ENCODE measurements around the gene FTO.

FTO gene

GRCh38 chr16:53895433-53895832 is 191.5 kb downstream of the FTO start:
- peaks cover 2% of the 10 kb centered on the region for H3K36me3 Mint-ChIP-seq
- H3K4me1 Mint-ChIP-seq = peaks cover 34% of the 10 kb centered on the region
- no peaks in the 10 kb centered on the region for H3K27me3 Mint-ChIP-seq
- DNase-seq = no peak
- no peak overlapping the region for H3K4me3 Mint-ChIP-seq
- H3K9me3 Mint-ChIP-seq = no peaks in the 10 kb centered on the region
- CTCF ChIA-PET = interaction anchor here (0.6 to 1.3 kb wide), 5 partner anchors 17 to 318 kb away, joined by 3 to 4 read pairs (median 3); no protein-coding TSS in a partner anchor
- no peak overlapping the region for H3K27ac Mint-ChIP-seq

GRCh38 chr16:53895851-53896250 is 191.9 kb downstream of the FTO start:
- no peak overlapping the region for H3K4me3 Mint-ChIP-seq
- CTCF ChIA-PET = interaction anchor here (0.6 kb wide), 3 partner anchors 51 to 317 kb away, joined by 3 to 4 read pairs (median 3); no protein-coding TSS in a partner anchor
- H3K9me3 Mint-ChIP-seq = no peaks in the 10 kb centered on the region

GRCh38 chr16:53896722-53897121 is 192.8 kb downstream of the FTO start:
- CTCF ChIA-PET = no interaction called here
- DNase-seq = no peak
- no peak overlapping the region for H3K27ac Mint-ChIP-seq
- H3K4me3 Mint-ChIP-seq = no peak overlapping the region
- H3K4me1 Mint-ChIP-seq = peaks cover 29% of the 10 kb centered on the region
- no peaks in the 10 kb centered on the region for H3K9me3 Mint-ChIP-seq
- H3K36me3 Mint-ChIP-seq = no peaks in the 10 kb centered on the region
- H3K27me3 Mint-ChIP-seq = no peaks in the 10 kb centered on the region

More at GRCh38 chr16:53895851-53896250, 191.9 kb downstream of the FTO start:
- Mint-ChIP-seq H3K27me3 (no peaks in the 10 kb centered on the region), H3K36me3 (no peaks in the 10 kb centered on the region), H3K4me1 (peaks cover 31% of the 10 kb centered on the region), H3K27ac (no peak overlapping the region)
- no peak for DNase-seq

- Mint-ChIP-seq H3K9me3 (no peaks in the 10 kb centered on the region), H3K4me1 (peaks cover 8% of the 10 kb centered on the region), H3K4me3 (no peak overlapping the region), H3K27me3 (no peaks in the 10 kb centered on the region), H3K36me3 (no peaks in the 10 kb centered on the region), H3K27ac (no peak overlapping the region)
- CTCF ChIA-PET = interaction anchor here (1.1 kb wide), 1 partner anchor 9 kb away, joined by 3 read pairs; no protein-coding TSS in a partner anchor
- DNase-seq = no peak
Measured at GRCh38 chr16:53898993-53899392, 195.0 kb downstream of the FTO start.

GRCh38 chr16:53899431-53899830 is 195.5 kb downstream of the FTO start:
- CTCF ChIA-PET = interaction anchor here (1.1 kb wide), 1 partner anchor 9 kb away, joined by 3 read pairs; no protein-coding TSS in a partner anchor
- no peak for DNase-seq
- H3K36me3 Mint-ChIP-seq = no peaks in the 10 kb centered on the region
- no peaks in the 10 kb centered on the region for H3K27me3 Mint-ChIP-seq
- no peaks in the 10 kb centered on the region for H3K9me3 Mint-ChIP-seq
- no peak overlapping the region for H3K27ac Mint-ChIP-seq
- no peak overlapping the region for H3K4me3 Mint-ChIP-seq
- H3K4me1 Mint-ChIP-seq = peaks cover 8% of the 10 kb centered on the region

GRCh38 chr16:53900667-53901066 is 196.7 kb downstream of the FTO start:
- no peak overlapping the region for H3K27ac Mint-ChIP-seq
- CTCF ChIA-PET = interaction anchor here (1.0 to 1.4 kb wide), 2 partner anchors 9 to 351 kb away, joined by 5 read pairs; no protein-coding TSS in a partner anchor
- no peaks in the 10 kb centered on the region for H3K9me3 Mint-ChIP-seq
- DNase-seq = no peak
- H3K4me1 Mint-ChIP-seq = peaks cover 19% of the 10 kb centered on the region
- no peaks in the 10 kb centered on the region for H3K36me3 Mint-ChIP-seq
- H3K27me3 Mint-ChIP-seq = no peaks in the 10 kb centered on the region
- H3K4me3 Mint-ChIP-seq = no peak overlapping the region

GRCh38 chr16:53901408-53901807 is 197.5 kb downstream of the FTO start:
- no peak for DNase-seq
- Mint-ChIP-seq H3K27ac (no peak overlapping the region), H3K4me1 (peaks cover 19% of the 10 kb centered on the region), H3K36me3 (no peaks in the 10 kb centered on the region), H3K9me3 (no peaks in the 10 kb centered on the region), H3K4me3 (no peak overlapping the region), H3K27me3 (no peaks in the 10 kb centered on the region)
- CTCF ChIA-PET = interaction anchor here (1.0 to 1.4 kb wide), 2 partner anchors 9 to 352 kb away, joined by 5 read pairs; no protein-coding TSS in a partner anchor

- Mint-ChIP-seq H3K4me3 (no peak overlapping the region), H3K9me3 (no peaks in the 10 kb centered on the region), H3K27ac (no peak overlapping the region), H3K36me3 (no peaks in the 10 kb centered on the region), H3K4me1 (peaks cover 16% of the 10 kb centered on the region), H3K27me3 (no peaks in the 10 kb centered on the region)
- DNase-seq = no peak
- CTCF ChIA-PET = interaction anchor here (1.0 kb wide), 1 partner anchor 13 kb away, joined by 3 read pairs; no protein-coding TSS in a partner anchor
Measured at GRCh38 chr16:53904533-53904932, 200.6 kb downstream of the FTO start.

GRCh38 chr16:53905028-53905427 is 201.1 kb downstream of the FTO start:
- Mint-ChIP-seq H3K27ac (no peak overlapping the region), H3K4me3 (no peak overlapping the region), H3K4me1 (peaks cover 13% of the 10 kb centered on the region), H3K36me3 (no peaks in the 10 kb centered on the region), H3K9me3 (no peaks in the 10 kb centered on the region), H3K27me3 (no peaks in the 10 kb centered on the region)
- CTCF ChIA-PET = interaction anchor here (1.0 kb wide), 1 partner anchor 13 kb away, joined by 3 read pairs; no protein-coding TSS in a partner anchor
- no peak for DNase-seq

- Mint-ChIP-seq H3K27ac (no peak overlapping the region), H3K4me1 (peaks cover 10% of the 10 kb centered on the region), H3K9me3 (no peaks in the 10 kb centered on the region), H3K27me3 (no peaks in the 10 kb centered on the region), H3K4me3 (no peak overlapping the region), H3K36me3 (no peaks in the 10 kb centered on the region)
- DNase-seq = no peak
- CTCF ChIA-PET = no interaction called here
Measured at GRCh38 chr16:53908731-53909130, 204.8 kb downstream of the FTO start.

- Mint-ChIP-seq H3K27ac (no peak overlapping the region), H3K36me3 (no peaks in the 10 kb centered on the region), H3K9me3 (no peaks in the 10 kb centered on the region), H3K4me3 (no peak overlapping the region), H3K27me3 (no peaks in the 10 kb centered on the region), H3K4me1 (no peaks in the 10 kb centered on the region)
- CTCF ChIA-PET = interaction anchor here (1.9 kb wide), 1 partner anchor 18 kb away, joined by 5 read pairs; no protein-coding TSS in a partner anchor
- no peak for DNase-seq
Measured at GRCh38 chr16:53910990-53911389, 207.0 kb downstream of the FTO start.

- no peaks in the 10 kb centered on the region for H3K9me3 Mint-ChIP-seq
- CTCF ChIA-PET = interaction anchor here (1.2 kb wide), 1 partner anchor 36 kb away, joined by 3 read pairs; no protein-coding TSS in a partner anchor
- no peaks in the 10 kb centered on the region for H3K27me3 Mint-ChIP-seq
- no peaks in the 10 kb centered on the region for H3K36me3 Mint-ChIP-seq
- no peak overlapping the region for H3K4me3 Mint-ChIP-seq
- H3K27ac Mint-ChIP-seq = peak overlapping the region; percentile 60
- H3K4me1 Mint-ChIP-seq = no peaks in the 10 kb centered on the region
- no peak for DNase-seq
Measured at GRCh38 chr16:53911513-53911912, 207.6 kb downstream of the FTO start.

GRCh38 chr16:53912155-53912554 is 208.2 kb downstream of the FTO start:
- Mint-ChIP-seq H3K36me3 (no peaks in the 10 kb centered on the region), H3K4me3 (no peak overlapping the region), H3K9me3 (no peaks in the 10 kb centered on the region), H3K4me1 (no peaks in the 10 kb centered on the region), H3K27ac (peak overlapping the region; percentile 60), H3K27me3 (no peaks in the 10 kb centered on the region)
- CTCF ChIA-PET = interaction anchor here (1.2 kb wide), 1 partner anchor 35 kb away, joined by 3 read pairs; no protein-coding TSS in a partner anchor
- DNase-seq = peak; percentile 55

- DNase-seq = no peak
- Mint-ChIP-seq H3K36me3 (no peaks in the 10 kb centered on the region), H3K4me3 (peak overlapping the region; percentile 3), H3K4me1 (no peaks in the 10 kb centered on the region), H3K27ac (peak overlapping the region; percentile 78), H3K27me3 (no peaks in the 10 kb centered on the region), H3K9me3 (no peaks in the 10 kb centered on the region)
- CTCF ChIA-PET = no interaction called here
Measured at GRCh38 chr16:53913099-53913870, 209.3 kb downstream of the FTO start.

- no peaks in the 10 kb centered on the region for H3K4me1 Mint-ChIP-seq
- CTCF ChIA-PET = no interaction called here
- no peaks in the 10 kb centered on the region for H3K27me3 Mint-ChIP-seq
- peak overlapping the region; percentile 78 for H3K27ac Mint-ChIP-seq
- no peaks in the 10 kb centered on the region for H3K9me3 Mint-ChIP-seq
- H3K4me3 Mint-ChIP-seq = no peak overlapping the region
- H3K36me3 Mint-ChIP-seq = no peaks in the 10 kb centered on the region
- DNase-seq = peak; percentile 27
Measured at GRCh38 chr16:53913920-53914319, 210.0 kb downstream of the FTO start.
